OCI-LY7 (cell line): Measurements from ENCODE around the gene GDPD4. TPM values are rescaled to one million over a fixed set of nuclear protein-coding genes. Genes with fewer than 3 reads are reported as not detected.

Source experiments
- BruUV-seq: library from RNA; stranded (reverse); fragments of 400-500 nt; replicated peaks from 2 replicates; lab custom pipeline; 2021; lab: Mats Ljungman, UMichigan
- CTCF ChIA-PET: fragments of 300-600 bp; sonication (Branson Sonifier 250); formaldehyde crosslinking; loops from one replicate; lab custom pipeline; 2022; ENCODE audit warnings: antibody characterized with exemption; ENCODE audit not compliant: unreplicated experiment; lab: Charles Lee
- POLR2A ChIA-PET: fragments of 300-600 bp; sonication (Branson Sonifier 250); formaldehyde crosslinking; loops from one replicate; lab custom pipeline; 2022; ENCODE audit warnings: antibody characterized with exemption; lab: Charles Lee
- DNase-seq: peaks from one replicate; pipeline ENCODE4 v3.0.0-alpha.2; 2015; ENCODE audit warnings: low spot score
- H2AFZ ChIP-seq: fragments of 200-600 bp; sonication (generic), shearing (Covaris generic); 2 replicates; pipeline ENCODE4 v1.6.1; 2014; ENCODE audit warnings: mild to moderate bottlenecking, antibody characterized with exemption, low read length, moderate library complexity
- H3K27ac ChIP-seq: fragments of 200-600 bp; sonication (generic); 2 replicates; pipeline ENCODE4 v1.5.1; 2014; ENCODE audit warnings: mixed run types, low read depth, mild to moderate bottlenecking, moderate library complexity, low read length, inconsistent platforms; ENCODE audit not compliant: poor library complexity, severe bottlenecking
- H3K36me3 ChIP-seq: fragments of 200-600 bp; sonication (generic); 2 replicates; pipeline ENCODE4 v1.6.1; 2014; ENCODE audit warnings: mild to moderate bottlenecking, antibody characterized with exemption, low read length, moderate library complexity, mixed read lengths; ENCODE audit not compliant: insufficient read depth
- H3K4me1 ChIP-seq: fragments of 200-600 bp; sonication (generic); 2 replicates; pipeline ENCODE4 v1.5.1; 2014; ENCODE audit warnings: mild to moderate bottlenecking, low read length; ENCODE audit not compliant: insufficient read depth, poor library complexity, severe bottlenecking
- H3K4me2 ChIP-seq: fragments of 200-600 bp; sonication (generic); 2 replicates; pipeline ENCODE4 v1.6.1; 2014; ENCODE audit warnings: mild to moderate bottlenecking, low read length
- H3K4me3 ChIP-seq: fragments of 200-600 bp; sonication (generic); 2 replicates; pipeline ENCODE4 v1.5.1; 2014; ENCODE audit warnings: mild to moderate bottlenecking, low read depth, low read length; ENCODE audit not compliant: poor library complexity, severe bottlenecking
- H3K79me2 ChIP-seq: fragments of 200-600 bp; sonication (generic); 2 replicates; pipeline ENCODE4 v1.6.1; 2016; ENCODE audit warnings: low read depth, mild to moderate bottlenecking, low read length, moderate library complexity, mixed read lengths; ENCODE audit not compliant: insufficient read depth
- H3K9me2 ChIP-seq: fragments of 200-600 bp; sonication (generic); 2 replicates; pipeline ENCODE4 v1.6.1; 2016; ENCODE audit warnings: mild to moderate bottlenecking, low read length, mixed read lengths; ENCODE audit not compliant: insufficient read depth
- H3K9me3 ChIP-seq: fragments of 200-600 bp; sonication (generic); 2 replicates; pipeline ENCODE4 v1.6.1; 2014; ENCODE audit warnings: mild to moderate bottlenecking, mixed run types, low read length, mixed read lengths
- H4K20me1 ChIP-seq: fragments of 200-600 bp; sonication (generic); 2 replicates; pipeline ENCODE4 v1.6.1; 2014; ENCODE audit warnings: mild to moderate bottlenecking, antibody characterized with exemption, low read length, moderate library complexity, mixed read lengths; ENCODE audit not compliant: insufficient read depth
- CTCF ChIP-seq: fragments of 200-600 bp; sonication (generic); conservative IDR thresholded peaks from 2 replicates; pipeline ENCODE4 v1.5.1; 2014; ENCODE audit warnings: mild to moderate bottlenecking, antibody characterized with exemption, low read length, moderate library complexity, mixed read lengths
- EZH2phosphoT487 ChIP-seq: fragments of 200-600 bp; sonication (generic); IDR thresholded peaks from 2 replicates; pipeline ENCODE4 v1.6.1; 2018; ENCODE audit warnings: low read depth, borderline replicate concordance, mild to moderate bottlenecking, mixed run types, antibody characterized with exemption, low read length, moderate library complexity, mixed read lengths
- intact Hi-C: fragments of 100-400 bp; cut with micrococcal nuclease; formaldehyde crosslinking; loops from one replicate; pipeline ENCODE4 v1.10.0; 2022; ENCODE audit not compliant: unreplicated experiment
- total RNA-seq, 2 experiments: library from RNA; depleted of rRNA in 1 of 2; stranded (reverse); fragments of >200 nt in 1 of 2; shearing (Covaris generic) in 1 of 2; gene quantifications; 2 replicates each; pipeline ENCODE4 v1.2.3, GENCODE V29; 2014 to 2022

GDPD4 gene
- total RNA-seq, 2 experiments from 2014 or later, result not detected

GRCh38 chr11:77203901-77204753 is 97.4 kb downstream of the GDPD4 start:
- no TSS peak for BruUV-seq
- Histone ChIP-seq H3K4me3 (no peak overlapping the region), H3K79me2 (no peaks in the 10 kb centered on the region), H2AFZ (no peak overlapping the region), H3K36me3 (no peaks in the 10 kb centered on the region), H3K9me2 (no peaks in the 10 kb centered on the region), H4K20me1 (no peaks in the 10 kb centered on the region), H3K4me2 (no peak overlapping the region), H3K27ac (no peak overlapping the region), H3K4me1 (no peaks in the 10 kb centered on the region), H3K9me3 (no peaks in the 10 kb centered on the region)
- POLR2A ChIA-PET, result no interaction called here
- no peak for TF ChIP-seq EZH2phosphoT487
- TF ChIP-seq CTCF, result no peak
- intact Hi-C loops, result no loop called here
- DNase-seq, result no peak
- CTCF ChIA-PET, result interaction anchor here (0.9 kb wide), 1 partner anchor 9 kb away, joined by 4 read pairs; no protein-coding TSS in a partner anchor

- intact Hi-C loops, result no loop called here
- Histone ChIP-seq H3K9me2 (no peaks in the 10 kb centered on the region), H3K27ac (no peak overlapping the region), H4K20me1 (no peaks in the 10 kb centered on the region), H3K4me3 (no peak overlapping the region), H3K4me2 (no peak overlapping the region), H3K4me1 (no peaks in the 10 kb centered on the region), H2AFZ (no peak overlapping the region), H3K79me2 (no peaks in the 10 kb centered on the region), H3K9me3 (no peaks in the 10 kb centered on the region), H3K36me3 (no peaks in the 10 kb centered on the region)
- CTCF ChIA-PET, result no interaction called here
- no TSS peak for BruUV-seq
- TF ChIP-seq EZH2phosphoT487 (no peak), CTCF (no peak)
- DNase-seq, result no peak
- POLR2A ChIA-PET, result interaction anchor here (0.6 kb wide), 1 partner anchor 47 kb away, joined by 3 read pairs; no protein-coding TSS in a partner anchor
Measured at GRCh38 chr11:77202941-77203900, 98.3 kb downstream of the GDPD4 start.
